Activated B cell treated with CpG ODN at 0.5 μM for 24 hours (primary cell): ENCODE results near the gene LRBA. TPM values are rescaled to one million over a fixed set of nuclear protein-coding genes. Genes with fewer than 3 reads are reported as not detected.

Experiments
- ATAC-seq: fragments of 200-7000 bp; cut with Tn5 transposase; one replicate; pipeline ENCODE4 v1.10.0; 2021; ENCODE audit warnings: low read depth, mild to moderate bottlenecking, moderate library complexity
- CTCF ChIA-PET: fragments of 350-600 bp; sonication (Branson Sonifier 250); formaldehyde crosslinking; loops from one replicate; lab custom pipeline; 2021; ENCODE audit warnings: antibody characterized with exemption; lab: Charles Lee
- POLR2A ChIA-PET: fragments of 350-600 bp; sonication (Branson Sonifier 250); formaldehyde crosslinking; loops from one replicate; lab custom pipeline; 2021; ENCODE audit warnings: antibody characterized with exemption; lab: Charles Lee
- DNase-seq: peaks from one replicate; pipeline ENCODE4 v3.0.0; 2022
- H3K27ac Mint-ChIP-seq: one replicate; pipeline ENCODE4 v1.8.0; 2020; ENCODE audit warnings: mixed read lengths
- H3K27me3 Mint-ChIP-seq: one replicate; pipeline ENCODE4 v1.8.0; 2021; ENCODE audit warnings: mixed read lengths
- H3K36me3 Mint-ChIP-seq: one replicate; pipeline ENCODE4 v1.8.0; 2021; ENCODE audit warnings: low read depth, mixed read lengths
- H3K4me1 Mint-ChIP-seq: one replicate; pipeline ENCODE4 v1.8.0; 2021; ENCODE audit warnings: mixed read lengths
- H3K4me3 Mint-ChIP-seq: one replicate; pipeline ENCODE4 v1.8.0; 2020; ENCODE audit warnings: mild to moderate bottlenecking, mixed read lengths
- H3K9me3 Mint-ChIP-seq: one replicate; pipeline ENCODE4 v1.8.0; 2020; ENCODE audit warnings: mixed read lengths
- intact Hi-C: fragments of 100-400 bp; cut with micrococcal nuclease; formaldehyde crosslinking; loops from one replicate; pipeline ENCODE4 v1.15.1; 2024
- total RNA-seq: library from RNA; stranded (reverse); gene quantifications from 2 replicates; pipeline ENCODE4 v1.2.3, GENCODE V29; 2022
- TF ChIP-seq, protein P1 (sequence below): fragments of 200-600 bp; IDR thresholded peaks from one replicate; pipeline ENCODE4 v1.8.0; 2022; ENCODE audit warnings: antibody characterized with exemption, mild to moderate bottlenecking

LRBA gene
- total RNA-seq, 1 donor from 2014 or later: 66.5 TPM

GRCh38 chr4:150884625-150885024 is 130.5 kb downstream of the LRBA start:
- DNase-seq: no peak
- intact Hi-C loops: no loop called here
- no peak for ATAC-seq
- H3K9me3 Mint-ChIP-seq: no peaks in the 10 kb centered on the region
- TF ChIP-seq, protein P1, sequence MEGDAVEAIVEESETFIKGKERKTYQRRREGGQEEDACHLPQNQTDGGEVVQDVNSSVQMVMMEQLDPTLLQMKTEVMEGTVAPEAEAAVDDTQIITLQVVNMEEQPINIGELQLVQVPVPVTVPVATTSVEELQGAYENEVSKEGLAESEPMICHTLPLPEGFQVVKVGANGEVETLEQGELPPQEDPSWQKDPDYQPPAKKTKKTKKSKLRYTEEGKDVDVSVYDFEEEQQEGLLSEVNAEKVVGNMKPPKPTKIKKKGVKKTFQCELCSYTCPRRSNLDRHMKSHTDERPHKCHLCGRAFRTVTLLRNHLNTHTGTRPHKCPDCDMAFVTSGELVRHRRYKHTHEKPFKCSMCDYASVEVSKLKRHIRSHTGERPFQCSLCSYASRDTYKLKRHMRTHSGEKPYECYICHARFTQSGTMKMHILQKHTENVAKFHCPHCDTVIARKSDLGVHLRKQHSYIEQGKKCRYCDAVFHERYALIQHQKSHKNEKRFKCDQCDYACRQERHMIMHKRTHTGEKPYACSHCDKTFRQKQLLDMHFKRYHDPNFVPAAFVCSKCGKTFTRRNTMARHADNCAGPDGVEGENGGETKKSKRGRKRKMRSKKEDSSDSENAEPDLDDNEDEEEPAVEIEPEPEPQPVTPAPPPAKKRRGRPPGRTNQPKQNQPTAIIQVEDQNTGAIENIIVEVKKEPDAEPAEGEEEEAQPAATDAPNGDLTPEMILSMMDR: no peak
- no peak overlapping the region for H3K4me3 Mint-ChIP-seq
- peaks cover 11% of the 10 kb centered on the region for H3K4me1 Mint-ChIP-seq
- POLR2A ChIA-PET: no interaction called here
- H3K36me3 Mint-ChIP-seq: peaks cover 44% of the 10 kb centered on the region
- H3K27me3 Mint-ChIP-seq: no peaks in the 10 kb centered on the region
- CTCF ChIA-PET: no interaction called here
- H3K27ac Mint-ChIP-seq: no peak overlapping the region

GRCh38 chr4:150875367-150875766 is 139.7 kb downstream of the LRBA start:
- DNase-seq: no peak
- Mint-ChIP-seq H3K27ac (no peak overlapping the region), H3K4me1 (peaks cover 4% of the 10 kb centered on the region), H3K4me3 (no peak overlapping the region), H3K9me3 (peaks cover 4% of the 10 kb centered on the region), H3K36me3 (peaks cover 63% of the 10 kb centered on the region), H3K27me3 (no peaks in the 10 kb centered on the region)
- POLR2A ChIA-PET: no interaction called here
- intact Hi-C loops: no loop called here
- no peak for ATAC-seq
- TF ChIP-seq, protein P1: no peak
- CTCF ChIA-PET: interaction anchor here (0.9 kb wide), 1 partner anchor 10 kb away, joined by 3 read pairs; no protein-coding TSS in a partner anchor

DNA sequence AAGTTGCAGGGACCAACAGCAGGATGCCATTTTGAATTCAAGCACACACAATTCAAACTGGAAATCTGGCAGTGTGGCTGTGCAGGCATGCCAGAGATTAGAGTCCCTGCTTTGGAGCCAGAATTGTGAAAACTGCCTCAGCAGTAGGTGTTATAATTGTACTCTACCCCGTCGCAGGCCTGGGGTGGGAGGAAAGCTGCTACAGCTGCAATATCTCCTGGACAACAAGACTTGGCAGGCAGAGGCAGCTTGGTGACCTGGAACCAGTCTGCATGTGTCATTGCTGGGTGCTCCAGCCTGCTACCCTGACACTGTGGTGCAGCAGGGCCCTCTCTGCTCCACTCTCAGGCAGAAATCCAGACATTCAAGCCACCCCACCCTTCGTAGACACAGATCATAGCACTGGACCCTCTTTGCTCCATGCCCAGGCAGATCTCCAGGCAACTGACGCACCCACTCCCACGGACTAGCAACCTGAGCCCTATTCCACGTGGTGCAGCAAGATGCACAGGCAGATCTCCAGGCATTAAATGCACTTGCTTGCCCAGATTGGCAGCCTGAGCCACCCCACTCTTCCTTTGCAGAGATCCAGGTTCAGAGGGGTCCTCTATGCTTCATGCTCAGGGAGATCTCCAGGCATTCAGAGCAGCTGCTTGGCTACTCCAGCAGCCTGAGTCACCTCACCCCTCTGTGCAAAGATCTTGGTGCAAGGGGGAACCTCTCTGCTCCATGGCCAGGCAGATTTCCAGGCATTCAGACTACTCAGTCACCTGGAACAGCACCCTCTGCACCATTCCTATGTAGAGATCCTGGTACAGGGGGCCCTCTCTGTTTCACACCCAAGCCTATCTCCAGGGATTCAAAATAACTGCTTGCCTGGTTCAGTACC is 140.5 kb downstream of the LRBA start:
- TF ChIP-seq, protein P1: no peak
- peaks cover 59% of the 10 kb centered on the region for H3K36me3 Mint-ChIP-seq
- no peak overlapping the region for H3K27ac Mint-ChIP-seq
- CTCF ChIA-PET: interaction anchor here (0.9 kb wide), 1 partner anchor 9 kb away, joined by 3 read pairs; no protein-coding TSS in a partner anchor
- no peak overlapping the region for H3K4me3 Mint-ChIP-seq
- intact Hi-C loops: no loop called here
- peaks cover 4% of the 10 kb centered on the region for H3K9me3 Mint-ChIP-seq
- no peaks in the 10 kb centered on the region for H3K27me3 Mint-ChIP-seq
- DNase-seq: no peak
- H3K4me1 Mint-ChIP-seq: peaks cover 4% of the 10 kb centered on the region
- POLR2A ChIA-PET: no interaction called here
- ATAC-seq: no peak

DNA sequence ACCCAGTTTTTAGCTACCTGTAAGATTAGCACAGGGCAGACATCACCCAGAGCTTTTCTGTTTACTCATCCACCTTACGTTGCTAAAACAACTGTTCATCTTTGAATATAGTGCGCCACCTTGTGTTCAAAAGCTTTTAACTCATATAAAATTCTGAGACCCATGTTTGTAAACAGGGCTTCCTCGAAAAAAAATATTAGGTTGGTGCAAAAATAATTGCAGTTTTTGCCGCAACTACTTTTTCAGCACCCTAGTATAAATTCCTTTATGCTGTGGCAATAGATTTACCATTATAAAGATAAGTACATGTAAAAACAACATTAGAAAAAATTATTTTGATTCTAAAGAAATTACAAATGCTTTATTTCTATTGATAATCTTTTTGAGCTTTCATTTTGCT is 147.9 kb downstream of the LRBA start:
- ATAC-seq: peak; percentile 66
- POLR2A ChIA-PET: interaction anchor here (0.9 kb wide), 1 partner anchor 76 kb away, joined by 4 read pairs; no protein-coding TSS in a partner anchor
- Mint-ChIP-seq H3K36me3 (peaks cover 27% of the 10 kb centered on the region), H3K27me3 (no peaks in the 10 kb centered on the region), H3K9me3 (no peaks in the 10 kb centered on the region), H3K4me1 (no peaks in the 10 kb centered on the region), H3K4me3 (no peak overlapping the region), H3K27ac (no peak overlapping the region)
- intact Hi-C loops: loop anchor here (1.0 to 10.0 kb wide), 6 partner anchors 38 to 887 kb away; no protein-coding TSS in a partner anchor
- CTCF ChIA-PET: interaction anchor here (0.7 to 5.4 kb wide), 22 partner anchors 10 to 886 kb away, joined by 3 to 44 read pairs (median 4); no protein-coding TSS in a partner anchor
- no peak for DNase-seq
- TF ChIP-seq, protein P1: peak; percentile 59

GRCh38 chr4:150863456-150863855 is 151.6 kb downstream of the LRBA start:
- H3K4me1 Mint-ChIP-seq: no peaks in the 10 kb centered on the region
- H3K9me3 Mint-ChIP-seq: no peaks in the 10 kb centered on the region

More at GRCh38 chr4:150863456-150863855, 151.6 kb downstream of the LRBA start:
- H3K36me3 Mint-ChIP-seq: peaks cover 18% of the 10 kb centered on the region
- no peak overlapping the region for H3K4me3 Mint-ChIP-seq
- no peak overlapping the region for H3K27ac Mint-ChIP-seq
- ChIA-PET CTCF (no interaction called here), POLR2A (interaction anchor here (0.5 kb wide), 1 partner anchor 235 kb away, joined by 3 read pairs; no protein-coding TSS in a partner anchor)
- TF ChIP-seq, protein P1: no peak
- no peaks in the 10 kb centered on the region for H3K27me3 Mint-ChIP-seq
- no peak for DNase-seq
- no peak for ATAC-seq
- intact Hi-C loops: loop anchor here (10.0 kb wide), 1 partner anchor 269 kb away; no protein-coding TSS in a partner anchor
